H9 (cell line): ENCODE results near the gene DMD. TPM values are rescaled to one million over a fixed set of nuclear protein-coding genes. Genes with fewer than 3 reads are reported as not detected.
A peak's percentile ranks its signal among the peaks of the same experiment; 100 is the strongest.

Source experiments
- DNase-seq: peaks from one replicate; pipeline ENCODE4 v3.0.0-alpha.2; 2017
- H2AFZ ChIP-seq: one replicate; pipeline ENCODE4 v1.6.1; 2013; ENCODE audit warnings: mild to moderate bottlenecking, low read length, control low read depth, moderate library complexity
- H2AK5ac ChIP-seq: 2 replicates; pipeline ENCODE4 v1.6.1; 2013; ENCODE audit warnings: low read length, control low read depth, mixed read lengths; ENCODE audit not compliant: insufficient read length
- H2BK120ac ChIP-seq: one replicate; pipeline ENCODE4 v1.6.1; 2013; ENCODE audit warnings: low read depth, mild to moderate bottlenecking, low read length, control low read depth, inconsistent platforms; ENCODE audit not compliant: poor library complexity, severe bottlenecking
- H2BK12ac ChIP-seq: 2 replicates; pipeline ENCODE4 v1.6.1; 2013; ENCODE audit warnings: low read length, control low read depth, mixed read lengths, low read depth; ENCODE audit not compliant: insufficient read length
- H2BK15ac ChIP-seq: 2 replicates; pipeline ENCODE4 v1.6.1; 2013; ENCODE audit warnings: low read depth, low read length, control low read depth
- H2BK20ac ChIP-seq: one replicate; pipeline ENCODE4 v1.6.1; 2013; ENCODE audit warnings: low read depth, mild to moderate bottlenecking, low read length, control low read depth, inconsistent platforms; ENCODE audit not compliant: poor library complexity, severe bottlenecking
- H2BK5ac ChIP-seq: 2 replicates; pipeline ENCODE4 v1.6.1; 2013; ENCODE audit warnings: low read length, control low read depth, mixed read lengths; ENCODE audit not compliant: insufficient read length
- H3K14ac ChIP-seq: 2 replicates; pipeline ENCODE4 v1.6.1; 2013; ENCODE audit warnings: low read length, control low read depth; ENCODE audit not compliant: insufficient read depth
- H3K18ac ChIP-seq: 2 replicates; pipeline ENCODE4 v1.6.1; 2013; ENCODE audit warnings: low read depth, mild to moderate bottlenecking, mixed read lengths, low read length, control low read depth; ENCODE audit not compliant: insufficient read length
- H3K23ac ChIP-seq: 2 replicates; pipeline ENCODE4 v1.6.1; 2013; ENCODE audit warnings: low read length, control low read depth, mixed read lengths, low read depth; ENCODE audit not compliant: insufficient read length
- H3K23me2 ChIP-seq: 2 replicates; pipeline ENCODE4 v1.6.1; 2013; ENCODE audit warnings: low read depth, mild to moderate bottlenecking, mixed read lengths, low read length, control low read depth; ENCODE audit not compliant: insufficient read length, poor library complexity, severe bottlenecking
- H3K27ac ChIP-seq: 2 replicates; pipeline ENCODE4 v1.5.1; 2013; ENCODE audit warnings: low read length, control low read depth, mixed read lengths, low read depth; ENCODE audit not compliant: insufficient read length
- H3K27me3 ChIP-seq: 2 replicates; pipeline ENCODE4 v1.6.1; 2013; ENCODE audit warnings: low read length, control low read depth, inconsistent platforms; ENCODE audit not compliant: insufficient read depth
- H3K4ac ChIP-seq: 2 replicates; pipeline ENCODE4 v1.6.1; 2013; ENCODE audit warnings: low read depth, mild to moderate bottlenecking, control low read depth, inconsistent platforms, low read length, moderate library complexity
- H3K4me1 ChIP-seq: 2 replicates; pipeline ENCODE4 v1.6.1; 2013; ENCODE audit warnings: low read length, control low read depth, inconsistent platforms; ENCODE audit not compliant: insufficient read depth
- H3K4me2 ChIP-seq: 2 replicates; pipeline ENCODE4 v1.6.1; 2013; ENCODE audit warnings: low read length, control low read depth, mixed read lengths; ENCODE audit not compliant: insufficient read length, insufficient read depth
- H3K56ac ChIP-seq: 2 replicates; pipeline ENCODE4 v1.6.1; 2013; ENCODE audit warnings: low read depth, mild to moderate bottlenecking, mixed read lengths, low read length, control low read depth; ENCODE audit not compliant: insufficient read length
- H3K79me1 ChIP-seq: 2 replicates; pipeline ENCODE4 v1.6.1; 2013; ENCODE audit warnings: low read depth, mild to moderate bottlenecking, moderate library complexity, low read length, control low read depth, inconsistent platforms; ENCODE audit not compliant: insufficient read depth, poor library complexity, severe bottlenecking
- H3K79me2 ChIP-seq: 2 replicates; pipeline ENCODE4 v1.6.1; 2013; ENCODE audit warnings: low read length, control low read depth, inconsistent platforms; ENCODE audit not compliant: insufficient read depth
- H3K9ac ChIP-seq: 2 replicates; pipeline ENCODE4 v1.6.1; 2013; ENCODE audit warnings: low read length, control low read depth, mixed read lengths; ENCODE audit not compliant: insufficient read length; ENCODE audit errors: extremely low read depth
- H3K9me3 ChIP-seq: one replicate; pipeline ENCODE4 v1.6.1; 2013; ENCODE audit warnings: low read depth, low read length, inconsistent platforms; ENCODE audit not compliant: control insufficient read depth
- H3T11ph ChIP-seq: one replicate; pipeline ENCODE4 v1.6.1; 2013; ENCODE audit warnings: mild to moderate bottlenecking, low read length, control low read depth, inconsistent platforms
- H4K20me1 ChIP-seq: one replicate; pipeline ENCODE4 v1.6.1; 2013; ENCODE audit not compliant: control insufficient read depth, insufficient read length, insufficient read depth
- H4K5ac ChIP-seq: 2 replicates; pipeline ENCODE4 v1.6.1; 2013; ENCODE audit warnings: low read depth, mild to moderate bottlenecking, mixed read lengths, low read length, control low read depth; ENCODE audit not compliant: insufficient read length
- H4K8ac ChIP-seq: replicated peaks from 2 replicates; pipeline ENCODE4 v1.6.1; 2013; ENCODE audit warnings: low read length, control low read depth, mixed read lengths, low read depth; ENCODE audit not compliant: insufficient read length
- H4K91ac ChIP-seq: 2 replicates; pipeline ENCODE4 v1.6.1; 2013; ENCODE audit warnings: low read depth, mild to moderate bottlenecking, moderate library complexity, mixed read lengths, low read length, control low read depth; ENCODE audit not compliant: insufficient read length
- H3K27ac Mint-ChIP-seq, 3 experiments: 2 replicates in 2 of 3; 3 replicates in 1 of 3; pipeline ENCODE4 v1.8.0; 2020 to 2021; ENCODE audit warnings: mixed read lengths in 3 of 3, mild to moderate bottlenecking in 1 of 3, moderate library complexity in 1 of 3
- H3K27me3 Mint-ChIP-seq: 2 replicates; pipeline ENCODE4 v1.8.0; 2021; ENCODE audit warnings: low read depth, mild to moderate bottlenecking, moderate library complexity, mixed read lengths
- H3K36me3 Mint-ChIP-seq, 3 experiments: 2 replicates in 2 of 3; 3 replicates in 1 of 3; pipeline ENCODE4 v1.8.0; 2020 to 2021; ENCODE audit warnings: low read depth in 3 of 3, mixed read lengths in 3 of 3; ENCODE audit not compliant: insufficient read depth in 1 of 3
- H3K4me1 Mint-ChIP-seq, 2 experiments: 2 replicates each; pipeline ENCODE4 v1.8.0; 2020; ENCODE audit warnings: mixed read lengths in 2 of 2
- H3K4me3 Mint-ChIP-seq, 2 experiments: 2 replicates in 1 of 2; 3 replicates in 1 of 2; pipeline ENCODE4 v1.8.0; 2020 to 2021; ENCODE audit warnings: mild to moderate bottlenecking in 2 of 2, mixed read lengths in 2 of 2, moderate library complexity in 1 of 2
- H3K9me3 Mint-ChIP-seq, 2 experiments: 2 replicates in 1 of 2; 3 replicates in 1 of 2; pipeline ENCODE4 v1.8.0; 2020; ENCODE audit warnings: mild to moderate bottlenecking in 2 of 2, mixed read lengths in 2 of 2, moderate library complexity in 1 of 2
- CTCF ChIP-seq: fragments of 200-600 bp; sonication (generic); conservative IDR thresholded peaks from 3 replicates; pipeline ENCODE4 v1.8.0; 2021; ENCODE audit warnings: antibody characterized with exemption, mild to moderate bottlenecking
- WGBS: extraction: QIAGEN DNeasy Blood & Tissue Kit; methylation state at CpG from one replicate; pipeline ENCODE4 v1.1.7; 2013; ENCODE audit warnings: missing lambda C conversion rate, low lambda C conversion rate, mixed read lengths; ENCODE audit not compliant: insufficient read length; ENCODE audit errors: extremely low coverage; 5-methylcytosine and 5-hydroxymethylcytosine counted together
- total RNA-seq: library from RNA; stranded (reverse); gene quantifications from 2 replicates; pipeline ENCODE4 v1.2.1, GENCODE V29; 2021

DMD gene
- total RNA-seq, 1 experiment from 2014 or later, result 3.8 TPM

DNA sequence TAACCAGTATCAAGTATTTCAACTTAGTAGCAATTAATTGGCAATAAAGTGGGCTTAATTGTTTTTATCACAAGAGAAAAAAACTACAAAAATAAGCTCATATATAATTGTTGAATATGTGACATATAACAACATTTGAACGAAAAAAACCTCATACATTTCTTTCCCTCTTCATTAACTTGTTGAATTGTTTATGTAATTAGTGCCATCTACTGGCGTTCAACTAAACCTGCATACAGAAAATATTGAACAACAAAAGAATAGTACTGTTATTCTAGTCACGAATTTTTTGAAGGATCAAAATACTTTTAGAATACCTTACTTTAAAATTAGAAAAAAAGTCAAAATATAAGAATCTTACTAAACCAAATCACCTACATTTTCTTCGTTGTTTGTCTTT lies 1553.0 kb downstream of the DMD start:
- no peaks in the 10 kb centered on the region for H3K27me3 ChIP-seq
- no peak overlapping the region for H3K18ac ChIP-seq
- no peaks in the 10 kb centered on the region for H3K23me2 ChIP-seq
- H3K27ac ChIP-seq, result no peak overlapping the region
- Mint-ChIP-seq H3K9me3 (peaks cover 36 to 55% of the 10 kb centered on the region in 2 experiments), H3K4me3 (no peak overlapping the region), H3K36me3 (0 out of 7 replicates have a peak, but pooled peaks cover 0 to 7% (median 2%) of the 10 kb centered on the region in 3 experiments), H3K27me3 (no peaks in the 10 kb centered on the region), H3K27ac (no peak overlapping the region), H3K4me1 (peaks cover 3 to 6% of the 10 kb centered on the region in 2 experiments)
- H2BK120ac ChIP-seq, result no peak overlapping the region
- H2BK5ac ChIP-seq, result no peak overlapping the region
- no peak overlapping the region for H3T11ph ChIP-seq
- no peak overlapping the region for H3K4ac ChIP-seq
- DNase-seq, result no peak
- H3K14ac ChIP-seq, result no peak overlapping the region
- no peaks in the 10 kb centered on the region for H3K9me3 ChIP-seq
- H3K23ac ChIP-seq, result no peak overlapping the region
- H3K79me2 ChIP-seq, result no peaks in the 10 kb centered on the region
- TF ChIP-seq CTCF, result peak; percentile 70
- no peak overlapping the region for H4K91ac ChIP-seq
- no peak overlapping the region for H3K56ac ChIP-seq
- WGBS, result no CpG with 5 or more reads among the region's 4 CpGs
- no peak overlapping the region for H2AFZ ChIP-seq
- no peaks in the 10 kb centered on the region for H3K79me1 ChIP-seq
- no peak overlapping the region for H3K9ac ChIP-seq
- H4K5ac ChIP-seq, result no peak overlapping the region
- H2BK20ac ChIP-seq, result no peak overlapping the region
- no peak overlapping the region for H4K8ac ChIP-seq
- no peaks in the 10 kb centered on the region for H4K20me1 ChIP-seq
- no peak overlapping the region for H3K4me2 ChIP-seq
- no peaks in the 10 kb centered on the region; the same call in 1 of the 2 replicates for H3K4me1 ChIP-seq
- no peak overlapping the region for H2BK12ac ChIP-seq
- H2BK15ac ChIP-seq, result no peak overlapping the region
- no peak overlapping the region for H2AK5ac ChIP-seq
